Gastrocnemius medialis (tissue), 4 donors: ENCODE data around the gene DDX39A. TPM values are rescaled to one million over a fixed set of nuclear protein-coding genes. Genes with fewer than 3 reads are reported as not detected.

ENCODE experiments used
- ATAC-seq, 2 donors: fragments of 150-250 bp; one replicate each; pipeline ENCODE4 v1.9.1; 2016
- DNase-seq, 2 donors: peaks; one replicate each; pipeline ENCODE4 v3.0.0-alpha.2; 2019
- H3K27ac ChIP-seq, 4 donors: fragments of 200-600 bp; sonication (generic); 1 replicate in 1 of 4; 2 replicates in 3 of 4; pipeline ENCODE4 v1.5.1; 2016 to 2018; ENCODE audit warnings: mild to moderate bottlenecking in 2 of 4, moderate library complexity in 1 of 4
- H3K27me3 ChIP-seq, 3 donors: fragments of 200-600 bp; sonication (generic) in 2 of 3; 1 replicate in 1 of 3; 2 replicates in 2 of 3; pipeline versions ENCODE4 v1.5.1 to v1.6.0; 2016 to 2019; ENCODE audit warnings: mild to moderate bottlenecking in 1 of 3, moderate library complexity in 1 of 3
- H3K36me3 ChIP-seq, 2 donors: fragments of 200-600 bp; sonication (generic) in 1 of 2; one replicate each; pipeline ENCODE4 v1.5.1; 2017 to 2018
- H3K4me1 ChIP-seq, 2 donors: fragments of 200-600 bp; sonication (generic) in 1 of 2; one replicate each; pipeline ENCODE4 v1.5.1; 2016 to 2017; ENCODE audit warnings: mild to moderate bottlenecking in 2 of 2
- H3K4me3 ChIP-seq, 4 donors: fragments of 200-600 bp; sonication (generic) in 3 of 4; 1 replicate in 1 of 4; 2 replicates in 3 of 4; pipeline ENCODE4 v1.5.1; 2016 to 2019; ENCODE audit warnings: mild to moderate bottlenecking in 2 of 4
- H3K9me3 ChIP-seq, 3 donors: fragments of 200-600 bp; sonication (generic) in 2 of 3; 1 replicate in 1 of 3; 2 replicates in 2 of 3; pipeline ENCODE4 v1.5.1; 2016 to 2019
- POLR2A ChIP-seq, 2 donors: fragments of 450-650 bp; IDR thresholded peaks; one replicate each; pipeline ENCODE4 v1.6.1; 2017; ENCODE audit warnings: antibody characterized with exemption in 2 of 2, mild to moderate bottlenecking in 2 of 2, moderate library complexity in 2 of 2
- in situ Hi-C, 4 donors: fragments of 200-750 bp; cut with MboI; loops; one replicate each; pipeline versions ENCODE4 v1.15.0 to v1.8.0; 2017; ENCODE audit warnings: low sequenced_read_pairs in 4 of 4
- intact Hi-C: fragments of 100-400 bp; cut with DNase I; formaldehyde crosslinking; loops from one replicate; pipeline ENCODE4 v1.15.1; 2023; ENCODE audit warnings: low total_unique reads
- total RNA-seq, 4 donors: library from RNA; depleted of rRNA; stranded (reverse); fragments of >200 nt; gene quantifications; one replicate each; pipeline versions ENCODE4 v1.1.0 to v1.2.3, GENCODE V29; 2016
- TF ChIP-seq, protein P1 (sequence below), 5 experiments: fragments of 450-650 bp in 3 of 5; fragments of 200-600 bp in 2 of 5; sonication (generic) in 2 of 5; IDR thresholded peaks in 4 of 5; conservative IDR thresholded peaks in 1 of 5; 1 replicate in 4 of 5; 2 replicates in 1 of 5; pipeline ENCODE4 v1.5.1; 2016 to 2019; ENCODE audit warnings: antibody characterized with exemption in 5 of 5, mild to moderate bottlenecking in 3 of 5, moderate library complexity in 3 of 5

The DDX39A gene
- total RNA-seq, 4 donors from 2014 or later = 23.9 to 59.2 (median 41.3) TPM

DNA sequence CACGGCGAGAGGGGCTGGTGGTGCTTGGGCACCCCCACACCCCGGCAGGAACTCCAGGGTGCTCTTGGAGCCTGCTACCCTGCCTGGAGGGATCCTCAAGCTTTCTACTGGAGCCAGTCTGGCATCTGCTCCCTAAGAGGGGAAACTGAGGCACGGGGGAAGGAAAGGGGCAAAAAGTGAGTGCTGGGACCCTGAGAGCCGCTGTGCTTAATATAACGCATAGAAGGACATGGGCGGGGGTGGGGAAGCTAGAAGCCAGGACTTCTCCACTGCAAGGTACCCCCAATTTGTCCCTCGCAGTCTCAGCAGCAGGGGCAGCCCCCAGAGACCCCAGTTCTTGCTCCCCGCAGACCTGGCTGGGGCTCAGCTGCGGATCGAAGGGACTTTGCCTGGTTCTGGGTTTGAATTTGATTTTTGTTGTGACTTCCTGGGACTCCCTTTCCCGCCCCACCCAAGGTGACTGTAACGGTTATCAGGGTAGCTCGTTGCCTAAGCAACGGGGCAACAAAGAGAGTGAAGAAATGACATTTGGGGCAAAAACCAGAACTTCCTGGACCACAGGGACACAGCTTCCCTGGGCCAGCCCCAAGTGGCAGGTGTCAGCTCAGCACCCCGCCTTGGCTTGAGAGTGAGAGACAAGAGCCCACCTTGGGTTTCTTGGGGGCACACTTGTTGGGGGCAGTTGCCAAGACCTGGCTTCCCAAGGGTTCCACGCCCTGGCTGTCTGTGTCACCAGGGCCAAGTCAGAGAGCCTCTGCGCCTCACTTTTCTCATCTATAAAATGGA lies 37.3 kb downstream of the DDX39A start:
- Histone ChIP-seq H3K4me1 (peaks cover 29 to 31% of the 10 kb centered on the region in 2 donors), H3K27ac (peak overlapping the region; percentile 86 to 97 (median 94)), H3K4me3 (peak overlapping the region; percentile 60 to 74 (median 74)), H3K36me3 (no peaks in the 10 kb centered on the region), H3K9me3 (no peaks in the 10 kb centered on the region), H3K27me3 (no peaks in the 10 kb centered on the region)
- intact Hi-C loops = loop anchor here (1.0 to 5.0 kb wide), 3 partner anchors 37 to 245 kb away; partner anchors contain the start of genes ASF1B, DDX39A and DNAJB1
- in situ Hi-C loops = no loop called here
- TF ChIP-seq POLR2A (IDR thresholded peaks at IDR 0.05) = peak in 1 of 2 donors; percentile 10
- TF ChIP-seq, protein P1, sequence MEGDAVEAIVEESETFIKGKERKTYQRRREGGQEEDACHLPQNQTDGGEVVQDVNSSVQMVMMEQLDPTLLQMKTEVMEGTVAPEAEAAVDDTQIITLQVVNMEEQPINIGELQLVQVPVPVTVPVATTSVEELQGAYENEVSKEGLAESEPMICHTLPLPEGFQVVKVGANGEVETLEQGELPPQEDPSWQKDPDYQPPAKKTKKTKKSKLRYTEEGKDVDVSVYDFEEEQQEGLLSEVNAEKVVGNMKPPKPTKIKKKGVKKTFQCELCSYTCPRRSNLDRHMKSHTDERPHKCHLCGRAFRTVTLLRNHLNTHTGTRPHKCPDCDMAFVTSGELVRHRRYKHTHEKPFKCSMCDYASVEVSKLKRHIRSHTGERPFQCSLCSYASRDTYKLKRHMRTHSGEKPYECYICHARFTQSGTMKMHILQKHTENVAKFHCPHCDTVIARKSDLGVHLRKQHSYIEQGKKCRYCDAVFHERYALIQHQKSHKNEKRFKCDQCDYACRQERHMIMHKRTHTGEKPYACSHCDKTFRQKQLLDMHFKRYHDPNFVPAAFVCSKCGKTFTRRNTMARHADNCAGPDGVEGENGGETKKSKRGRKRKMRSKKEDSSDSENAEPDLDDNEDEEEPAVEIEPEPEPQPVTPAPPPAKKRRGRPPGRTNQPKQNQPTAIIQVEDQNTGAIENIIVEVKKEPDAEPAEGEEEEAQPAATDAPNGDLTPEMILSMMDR (IDR thresholded peaks at IDR 0.05 in 4 of 5, conservative IDR thresholded peaks at IDR 0.05 in 1 of 5) = no peak
- peak in 1 of 2 donors; percentile 33 for DNase-seq
- no peak for ATAC-seq

DNA sequence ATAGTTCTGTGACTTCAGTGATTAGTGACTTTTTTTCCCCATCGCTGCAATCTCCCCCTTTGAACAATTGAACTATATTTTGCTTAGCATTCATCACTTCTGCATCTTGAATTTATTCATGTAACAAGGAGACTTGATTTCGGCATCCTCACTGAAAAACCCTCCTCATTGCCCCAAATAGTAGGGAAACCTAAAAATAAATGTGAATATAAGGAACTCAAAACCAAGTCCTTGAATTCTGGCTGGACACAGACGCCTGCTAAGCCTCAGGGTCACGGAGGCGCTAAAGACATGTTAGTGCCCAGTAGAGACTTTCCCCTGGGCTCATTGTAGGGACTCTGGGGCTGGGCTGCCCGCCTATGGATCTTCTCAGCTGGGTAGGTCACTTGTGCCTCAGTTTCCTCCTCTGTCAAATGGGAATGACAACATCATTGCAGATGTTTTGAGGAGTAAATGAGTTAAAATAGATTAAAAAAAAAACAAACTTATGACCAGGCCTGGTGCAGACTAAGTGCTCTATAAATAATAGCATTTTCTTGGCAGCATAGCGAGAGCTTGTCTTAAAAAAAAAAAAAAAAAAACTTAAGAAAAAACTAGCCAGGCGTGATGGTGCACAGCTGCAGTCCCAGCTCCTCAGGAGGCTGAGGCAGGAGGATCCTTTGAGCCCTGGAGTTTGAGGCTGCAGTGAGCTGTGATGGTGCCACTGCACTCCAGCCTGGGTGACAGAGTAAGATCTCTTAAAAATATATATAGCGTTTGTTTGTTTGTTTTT lies 39.7 kb downstream of the DDX39A start:
- intact Hi-C loops = loop anchor here (2.0 to 5.0 kb wide), 2 partner anchors 138 to 243 kb away; partner anchors contain the start of genes ASF1B and DNAJB1
- ATAC-seq (no peak), DNase-seq (no peak)
- Histone ChIP-seq H3K36me3 (no peaks in the 10 kb centered on the region), H3K9me3 (no peaks in the 10 kb centered on the region), H3K4me3 (no peak overlapping the region), H3K27me3 (no peaks in the 10 kb centered on the region), H3K4me1 (peaks cover 42 to 45% of the 10 kb centered on the region in 2 donors), H3K27ac (peak overlapping the region; percentile 86 to 97 (median 94))
- no peak for TF ChIP-seq POLR2A (IDR thresholded peaks at IDR 0.05)
- TF ChIP-seq, protein P1 (IDR thresholded peaks at IDR 0.05 in 4 of 5, conservative IDR thresholded peaks at IDR 0.05 in 1 of 5) = no peak
- in situ Hi-C loops = no loop called here

DNA sequence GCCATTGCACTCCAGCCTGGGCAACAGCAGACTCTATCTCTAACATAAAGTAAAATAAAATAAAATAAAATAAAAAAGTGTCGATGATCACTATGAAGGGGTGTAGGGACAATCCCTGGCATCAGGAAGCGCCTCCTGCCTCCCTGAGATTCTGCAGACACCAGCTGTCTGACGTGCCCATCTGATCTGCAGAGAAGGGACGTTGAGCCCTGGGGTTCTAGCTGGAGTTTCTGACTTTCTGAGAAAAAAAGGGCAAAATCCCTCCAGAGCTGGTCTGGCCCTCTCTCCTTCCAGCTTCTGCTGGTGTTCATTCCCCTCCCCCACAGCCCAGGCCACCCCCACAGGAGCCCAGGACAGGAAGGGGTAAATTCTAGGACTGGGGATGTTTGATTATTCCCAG lies 40.3 kb downstream of the DDX39A start:
- peaks cover 39 to 40% of the 10 kb centered on the region in 2 donors for H3K4me1 ChIP-seq
- no peak overlapping the region for H3K4me3 ChIP-seq
- no peaks in the 10 kb centered on the region for H3K36me3 ChIP-seq
- DNase-seq = no peak
- TF ChIP-seq, protein P1 (IDR thresholded peaks at IDR 0.05 in 4 of 5, conservative IDR thresholded peaks at IDR 0.05 in 1 of 5) = no peak
- in situ Hi-C loops (no loop called here), intact Hi-C loops (no loop called here)
- no peak for ATAC-seq
- no peaks in the 10 kb centered on the region for H3K9me3 ChIP-seq
- H3K27ac ChIP-seq = peak overlapping the region; percentile 86 to 97 (median 94)
- H3K27me3 ChIP-seq = no peaks in the 10 kb centered on the region

DNA sequence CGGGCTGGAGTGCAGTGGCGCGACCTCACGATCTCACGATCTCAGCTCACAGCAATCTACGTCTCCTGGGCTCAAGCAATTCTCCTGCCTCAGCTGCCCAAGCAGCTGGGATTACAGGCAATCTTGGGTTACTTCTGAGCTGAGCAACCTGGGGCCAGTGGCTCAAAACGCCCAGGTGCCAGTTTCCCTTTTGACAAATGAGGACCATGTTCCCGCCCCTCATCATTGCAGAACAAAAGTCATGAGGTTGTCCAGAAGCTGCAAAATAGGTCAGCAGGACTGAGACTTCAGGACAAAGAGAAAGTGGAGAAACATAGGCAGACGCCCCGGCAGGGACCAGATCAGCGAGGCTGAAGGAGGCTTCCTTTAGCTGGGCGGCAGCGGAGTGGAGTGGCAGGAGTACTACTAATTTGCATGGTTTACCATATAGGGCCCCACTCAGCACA lies 41.2 kb downstream of the DDX39A start:
- DNase-seq (no peak), ATAC-seq (no peak)
- Histone ChIP-seq H3K27ac (peak overlapping the region; percentile 34 to 93 (median 48)), H3K36me3 (no peaks in the 10 kb centered on the region), H3K9me3 (no peaks in the 10 kb centered on the region), H3K27me3 (no peaks in the 10 kb centered on the region), H3K4me3 (no peak overlapping the region), H3K4me1 (peaks cover 32 to 35% of the 10 kb centered on the region in 2 donors)
- in situ Hi-C loops = no loop called here
- no peak for TF ChIP-seq POLR2A (IDR thresholded peaks at IDR 0.05)
- TF ChIP-seq, protein P1 (IDR thresholded peaks at IDR 0.05 in 4 of 5, conservative IDR thresholded peaks at IDR 0.05 in 1 of 5) = no peak
- intact Hi-C loops = no loop called here
